Measurements from ENCODE around the gene SPSB1. TPM values are rescaled to one million over a fixed set of nuclear protein-coding genes. Genes with fewer than 3 reads are reported as not detected.

Gene SPSB1
- total RNA-seq, 1 donor from 2014 or later, result 1.3 TPM

GRCh38 chr1:9363061-9363471 is 70.4 kb downstream of the SPSB1 start:
- Mint-ChIP-seq H3K27ac (ENCODE audit: unreplicated experiment) (peak overlapping the region; percentile 27), H3K27me3 (ENCODE audit: low read depth) (no peaks in the 10 kb centered on the region), H3K4me1 (no peaks in the 10 kb centered on the region), H3K9me3 (no peaks in the 10 kb centered on the region), H3K36me3 (ENCODE audit: low read depth) (no peaks in the 10 kb centered on the region), H3K4me3 (no peak overlapping the region)
- no peak for DNase-seq (ENCODE audit: low read depth, low spot score)
- no peak for TF ChIP-seq CTCF (conservative IDR thresholded peaks at IDR 0.05)

GRCh38 chr1:9366298-9366697 is 73.6 kb downstream of the SPSB1 start:
- H3K4me3 Mint-ChIP-seq, result no peak overlapping the region
- H3K27me3 Mint-ChIP-seq (ENCODE audit: low read depth), result peaks cover 2% of the 10 kb centered on the region
- DNase-seq (ENCODE audit: low read depth, low spot score), result no peak
- no peak overlapping the region for H3K27ac Mint-ChIP-seq (ENCODE audit: unreplicated experiment)
- H3K9me3 Mint-ChIP-seq, result no peaks in the 10 kb centered on the region
- H3K4me1 Mint-ChIP-seq, result peaks cover 4% of the 10 kb centered on the region
- no peaks in the 10 kb centered on the region for H3K36me3 Mint-ChIP-seq (ENCODE audit: low read depth)
- TF ChIP-seq CTCF (conservative IDR thresholded peaks at IDR 0.05), result no peak

GRCh38 chr1:9366943-9367780 is 74.5 kb downstream of the SPSB1 start:
- Mint-ChIP-seq H3K4me3 (no peak overlapping the region), H3K9me3 (no peaks in the 10 kb centered on the region), H3K27me3 (ENCODE audit: low read depth) (peaks cover 2% of the 10 kb centered on the region), H3K4me1 (peaks cover 13% of the 10 kb centered on the region), H3K36me3 (ENCODE audit: low read depth) (no peaks in the 10 kb centered on the region), H3K27ac (ENCODE audit: unreplicated experiment) (peak overlapping the region; percentile 35)
- DNase-seq (ENCODE audit: low read depth, low spot score), result no peak
- TF ChIP-seq CTCF (conservative IDR thresholded peaks at IDR 0.05), result no peak

- Mint-ChIP-seq H3K4me1 (peaks cover 16% of the 10 kb centered on the region), H3K27ac (ENCODE audit: unreplicated experiment) (no peak overlapping the region), H3K9me3 (no peaks in the 10 kb centered on the region), H3K36me3 (ENCODE audit: low read depth) (no peaks in the 10 kb centered on the region), H3K27me3 (ENCODE audit: low read depth) (peaks cover 2% of the 10 kb centered on the region), H3K4me3 (no peak overlapping the region)
- TF ChIP-seq CTCF (conservative IDR thresholded peaks at IDR 0.05), result no peak
- no peak for DNase-seq (ENCODE audit: low read depth, low spot score)
These were observed 75.1 kb downstream of the SPSB1 start for GRCh38 chr1:9367806-9368205.

GRCh38 chr1:9368356-9368755 is 75.7 kb downstream of the SPSB1 start:
- Mint-ChIP-seq H3K9me3 (no peaks in the 10 kb centered on the region), H3K4me1 (peaks cover 19% of the 10 kb centered on the region), H3K27ac (ENCODE audit: unreplicated experiment) (no peak overlapping the region), H3K4me3 (no peak overlapping the region), H3K36me3 (ENCODE audit: low read depth) (no peaks in the 10 kb centered on the region), H3K27me3 (ENCODE audit: low read depth) (peaks cover 2% of the 10 kb centered on the region)
- no peak for TF ChIP-seq CTCF (conservative IDR thresholded peaks at IDR 0.05)
- DNase-seq (ENCODE audit: low read depth, low spot score), result no peak
